A673 (cell line): ENCODE measurements around the gene ENO4.

Experiments used
- CTCF ChIP-seq: fragments of 300-800, 200-600 bp; sonication (generic); conservative IDR thresholded peaks from 2 replicates; pipeline ENCODE4 v1.5.1; 2017; ENCODE audit warnings: low read depth, mild to moderate bottlenecking, antibody characterized with exemption, low read length, moderate library complexity, mixed read lengths
- EZH2 ChIP-seq: fragments of 200-600 bp; sonication (generic); IDR thresholded peaks from 2 replicates; pipeline ENCODE4 v1.6.1; 2017; ENCODE audit warnings: borderline replicate concordance, low read depth, mild to moderate bottlenecking, mixed read lengths, antibody characterized with exemption, low read length; ENCODE audit not compliant: poor library complexity, severe bottlenecking

- TF ChIP-seq CTCF: no peak
- no peak for TF ChIP-seq EZH2
These were observed 4.0 kb downstream of the ENO4 start for GRCh38 chr10:116853287-116853686.
